Panc1 (cell line): ENCODE data around the gene MAEA.

Source experiments
- POLR2AphosphoS5 ChIP-seq: IDR thresholded peaks from 2 replicates; pipeline ENCODE4 v1.6.1; 2012; ENCODE audit warnings: mild to moderate bottlenecking, low read depth, low read length, moderate library complexity
- SIN3A ChIP-seq: IDR thresholded peaks from 2 replicates; pipeline ENCODE4 v1.6.1; 2012; ENCODE audit warnings: low read depth, mild to moderate bottlenecking, low read length, moderate library complexity, borderline replicate concordance; ENCODE audit not compliant: insufficient read depth
- TCF7L2 ChIP-seq: IDR thresholded peaks from 2 replicates; pipeline ENCODE4 v1.6.1; 2011; ENCODE audit warnings: mild to moderate bottlenecking, low read depth, low read length, inconsistent platforms
- TF ChIP-seq, protein P1 (sequence below): fragments of 450-650 bp; IDR thresholded peaks from 2 replicates; pipeline ENCODE4 v1.5.1; 2017; ENCODE audit warnings: mild to moderate bottlenecking

DNA sequence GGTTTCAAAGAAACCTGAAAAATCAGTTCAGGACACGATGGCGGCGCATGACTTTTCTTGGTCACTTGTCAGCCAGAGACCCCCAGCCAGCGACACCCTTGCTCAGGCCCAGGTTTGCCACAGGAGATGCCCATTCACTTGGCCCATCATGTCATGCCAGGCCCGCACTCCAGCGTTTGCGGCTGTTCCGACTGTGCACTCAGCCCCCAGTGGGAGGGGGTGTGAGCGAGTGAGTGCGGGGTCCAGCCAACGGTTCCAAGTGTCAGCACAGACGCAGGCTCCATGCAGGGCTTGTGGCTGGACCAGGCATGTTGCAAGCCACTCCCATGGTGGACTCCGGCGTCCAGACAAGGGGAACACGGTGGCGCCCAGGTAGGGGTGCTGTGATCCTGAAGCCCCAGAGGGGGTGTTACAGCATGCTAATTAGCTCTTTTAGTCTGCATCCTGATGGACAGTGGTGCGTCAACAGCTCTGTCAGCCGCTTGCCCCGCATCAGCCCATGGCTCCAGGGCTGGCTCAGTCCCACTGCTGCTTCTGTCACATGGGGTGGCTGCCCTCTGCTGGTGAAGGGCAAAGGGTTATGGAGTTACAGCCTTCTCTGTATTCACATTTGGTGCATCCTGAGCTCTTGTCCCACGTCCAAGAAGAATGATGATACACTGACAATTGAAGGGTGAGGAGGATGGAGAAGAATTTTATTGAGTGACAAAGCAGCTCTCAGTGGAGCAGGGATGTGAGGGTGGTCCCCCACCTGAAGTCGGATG lies 3.7 kb upstream of the MAEA start:
- TF ChIP-seq, protein P1, sequence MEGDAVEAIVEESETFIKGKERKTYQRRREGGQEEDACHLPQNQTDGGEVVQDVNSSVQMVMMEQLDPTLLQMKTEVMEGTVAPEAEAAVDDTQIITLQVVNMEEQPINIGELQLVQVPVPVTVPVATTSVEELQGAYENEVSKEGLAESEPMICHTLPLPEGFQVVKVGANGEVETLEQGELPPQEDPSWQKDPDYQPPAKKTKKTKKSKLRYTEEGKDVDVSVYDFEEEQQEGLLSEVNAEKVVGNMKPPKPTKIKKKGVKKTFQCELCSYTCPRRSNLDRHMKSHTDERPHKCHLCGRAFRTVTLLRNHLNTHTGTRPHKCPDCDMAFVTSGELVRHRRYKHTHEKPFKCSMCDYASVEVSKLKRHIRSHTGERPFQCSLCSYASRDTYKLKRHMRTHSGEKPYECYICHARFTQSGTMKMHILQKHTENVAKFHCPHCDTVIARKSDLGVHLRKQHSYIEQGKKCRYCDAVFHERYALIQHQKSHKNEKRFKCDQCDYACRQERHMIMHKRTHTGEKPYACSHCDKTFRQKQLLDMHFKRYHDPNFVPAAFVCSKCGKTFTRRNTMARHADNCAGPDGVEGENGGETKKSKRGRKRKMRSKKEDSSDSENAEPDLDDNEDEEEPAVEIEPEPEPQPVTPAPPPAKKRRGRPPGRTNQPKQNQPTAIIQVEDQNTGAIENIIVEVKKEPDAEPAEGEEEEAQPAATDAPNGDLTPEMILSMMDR, result no peak
- TF ChIP-seq POLR2AphosphoS5 (no peak), SIN3A (no peak), TCF7L2 (no peak)
